Epithelial cell of proximal tubule (primary cell): ENCODE data around the gene LMBRD2. TPM values are rescaled to one million over a fixed set of nuclear protein-coding genes. Genes with fewer than 3 reads are reported as not detected.

Source experiments
- DNase-seq: peaks from one replicate; pipeline ENCODE4 v3.0.0-alpha.2; 2011; ENCODE audit warnings: low read depth
- H3K4me3 ChIP-seq: 2 replicates; pipeline ENCODE4 v1.5.1; 2011; ENCODE audit warnings: low read depth, mild to moderate bottlenecking, low read length
- total RNA-seq: library from RNA; depleted of rRNA; stranded (reverse); fragments of >200 nt; gene quantifications from 2 replicates; pipeline ENCODE4 v1.2.3, GENCODE V29; 2015
- TF ChIP-seq, protein P1 (sequence below): conservative IDR thresholded peaks from 2 replicates; pipeline ENCODE4 v1.5.1; 2012; ENCODE audit warnings: low read depth, mild to moderate bottlenecking, low read length

Gene LMBRD2
- total RNA-seq, 1 donor from 2014 or later = 2.7 TPM

- DNase-seq = no peak
Measured at GRCh38 chr5:36174119-36174518, 22.4 kb upstream of the LMBRD2 start.

GRCh38 chr5:36173426-36173825 lies 21.7 kb upstream of the LMBRD2 start:
- no peak overlapping the region for H3K4me3 ChIP-seq
- TF ChIP-seq, protein P1, sequence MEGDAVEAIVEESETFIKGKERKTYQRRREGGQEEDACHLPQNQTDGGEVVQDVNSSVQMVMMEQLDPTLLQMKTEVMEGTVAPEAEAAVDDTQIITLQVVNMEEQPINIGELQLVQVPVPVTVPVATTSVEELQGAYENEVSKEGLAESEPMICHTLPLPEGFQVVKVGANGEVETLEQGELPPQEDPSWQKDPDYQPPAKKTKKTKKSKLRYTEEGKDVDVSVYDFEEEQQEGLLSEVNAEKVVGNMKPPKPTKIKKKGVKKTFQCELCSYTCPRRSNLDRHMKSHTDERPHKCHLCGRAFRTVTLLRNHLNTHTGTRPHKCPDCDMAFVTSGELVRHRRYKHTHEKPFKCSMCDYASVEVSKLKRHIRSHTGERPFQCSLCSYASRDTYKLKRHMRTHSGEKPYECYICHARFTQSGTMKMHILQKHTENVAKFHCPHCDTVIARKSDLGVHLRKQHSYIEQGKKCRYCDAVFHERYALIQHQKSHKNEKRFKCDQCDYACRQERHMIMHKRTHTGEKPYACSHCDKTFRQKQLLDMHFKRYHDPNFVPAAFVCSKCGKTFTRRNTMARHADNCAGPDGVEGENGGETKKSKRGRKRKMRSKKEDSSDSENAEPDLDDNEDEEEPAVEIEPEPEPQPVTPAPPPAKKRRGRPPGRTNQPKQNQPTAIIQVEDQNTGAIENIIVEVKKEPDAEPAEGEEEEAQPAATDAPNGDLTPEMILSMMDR = no peak
- DNase-seq = no peak

More at GRCh38 chr5:36174119-36174518, 22.4 kb upstream of the LMBRD2 start:
- H3K4me3 ChIP-seq = no peak overlapping the region
- TF ChIP-seq, protein P1 = no peak

- TF ChIP-seq, protein P1 = no peak
- H3K4me3 ChIP-seq = no peak overlapping the region
Measured at GRCh38 chr5:36172599-36172998, 20.9 kb upstream of the LMBRD2 start.

GRCh38 chr5:36170832-36171424 lies 19.2 kb upstream of the LMBRD2 start:
- H3K4me3 ChIP-seq = no peak overlapping the region
- TF ChIP-seq, protein P1 = no peak
- DNase-seq = no peak

More at GRCh38 chr5:36172599-36172998, 20.9 kb upstream of the LMBRD2 start:
- DNase-seq = no peak

- TF ChIP-seq, protein P1 = no peak
- no peak for DNase-seq
- no peak overlapping the region for H3K4me3 ChIP-seq
Measured at GRCh38 chr5:36168737-36169136, 17.1 kb upstream of the LMBRD2 start.

GRCh38 chr5:36164461-36164860 lies 12.8 kb upstream of the LMBRD2 start:
- H3K4me3 ChIP-seq = no peak overlapping the region
- TF ChIP-seq, protein P1 = no peak
- DNase-seq = no peak

DNA sequence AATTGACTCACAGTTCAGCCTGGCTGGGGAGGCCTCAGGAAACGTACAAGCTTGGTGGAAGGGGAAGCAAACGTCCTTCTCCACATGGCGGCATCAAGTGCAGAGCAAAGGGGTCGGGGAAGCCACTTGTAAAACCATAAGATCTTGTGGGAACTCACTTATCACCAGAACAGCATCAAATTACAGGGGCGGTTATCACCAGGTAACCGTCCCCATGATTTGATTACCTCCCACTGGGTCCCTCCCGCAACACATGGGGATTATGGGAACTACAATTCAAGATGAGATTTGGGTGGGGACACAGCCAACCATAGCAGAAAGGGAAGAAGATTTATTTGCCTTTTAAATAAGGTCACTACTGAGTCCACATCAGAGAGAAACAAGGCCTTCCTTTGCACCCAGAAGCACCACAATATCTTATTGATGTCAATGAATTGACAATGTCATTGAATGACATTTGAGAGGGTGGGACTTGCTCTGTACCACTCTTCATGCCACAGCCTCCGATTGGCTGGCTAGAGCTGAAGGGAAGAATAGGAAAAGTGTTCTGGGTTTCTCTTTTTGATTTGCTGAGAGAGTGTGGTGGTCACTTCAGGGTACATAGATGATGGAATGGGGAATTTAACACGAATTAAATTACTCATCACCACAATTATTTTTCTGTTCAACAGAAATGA lies 11.3 kb upstream of the LMBRD2 start:
- DNase-seq = no peak
- no peak overlapping the region for H3K4me3 ChIP-seq
- TF ChIP-seq, protein P1 = no peak
